GM21723 (cell line): ENCODE measurements around the gene PCYT2.

ENCODE experiments used
- ATAC-seq: cut with Tn5 transposase; IDR thresholded peaks from one replicate; pipeline ENCODE4 v1.9.1; 2021; ENCODE audit warnings: mild to moderate bottlenecking, moderate library complexity; ENCODE audit not compliant: unreplicated experiment

Gene PCYT2

DNA sequence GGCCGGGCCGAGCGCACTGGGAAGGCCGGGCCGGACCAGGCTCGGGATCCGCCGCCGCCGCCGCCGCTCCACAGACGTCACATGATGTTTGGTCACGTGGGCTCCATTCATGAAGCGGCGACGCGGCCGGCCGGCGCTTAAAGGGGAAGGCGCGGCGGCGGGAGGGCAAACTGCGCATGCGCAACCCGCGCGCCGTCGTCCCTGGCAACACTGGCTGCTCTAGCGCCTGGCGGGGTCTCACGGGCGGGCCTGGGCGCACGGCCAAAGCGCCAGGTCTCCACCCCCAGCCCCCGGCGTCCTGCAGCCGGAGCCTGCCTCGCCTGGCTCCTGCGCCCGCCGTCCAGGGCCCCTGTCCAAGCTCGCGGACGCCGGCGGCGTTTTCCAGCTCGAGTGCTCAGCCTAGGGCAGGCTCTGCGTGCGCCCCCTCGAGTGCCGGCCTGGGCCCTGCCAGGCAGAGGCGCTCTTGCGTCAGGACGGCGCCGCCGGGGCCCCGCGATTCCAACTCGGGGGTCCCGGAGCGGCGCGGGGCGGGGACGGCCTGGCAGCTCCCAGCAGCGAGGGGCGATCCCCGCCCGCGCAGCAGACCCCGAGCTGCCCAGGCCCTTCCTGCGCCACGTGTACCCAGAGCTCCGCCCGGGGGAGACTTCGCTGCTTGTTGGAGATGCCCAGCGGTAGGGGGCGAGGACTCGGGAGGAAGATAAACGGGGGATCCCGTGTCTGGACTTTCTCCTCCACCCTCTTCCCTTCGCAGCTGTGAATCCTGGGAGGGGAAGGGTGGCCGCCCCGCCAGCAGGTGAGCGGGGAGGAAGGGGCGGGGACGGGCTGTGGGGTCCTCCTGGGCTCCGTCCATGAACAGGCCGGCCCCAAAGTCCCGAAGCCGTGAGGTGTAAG, 16.7 kb upstream of the PCYT2 start, which contains the start of gene MAFG:
Gene MAFG, minus strand, starts transcription at position 83 of the 891 bp plus-strand sequence. CDS start 4,550 bp downstream, outside the sequence.
- ATAC-seq: peak; percentile 60

DNA sequence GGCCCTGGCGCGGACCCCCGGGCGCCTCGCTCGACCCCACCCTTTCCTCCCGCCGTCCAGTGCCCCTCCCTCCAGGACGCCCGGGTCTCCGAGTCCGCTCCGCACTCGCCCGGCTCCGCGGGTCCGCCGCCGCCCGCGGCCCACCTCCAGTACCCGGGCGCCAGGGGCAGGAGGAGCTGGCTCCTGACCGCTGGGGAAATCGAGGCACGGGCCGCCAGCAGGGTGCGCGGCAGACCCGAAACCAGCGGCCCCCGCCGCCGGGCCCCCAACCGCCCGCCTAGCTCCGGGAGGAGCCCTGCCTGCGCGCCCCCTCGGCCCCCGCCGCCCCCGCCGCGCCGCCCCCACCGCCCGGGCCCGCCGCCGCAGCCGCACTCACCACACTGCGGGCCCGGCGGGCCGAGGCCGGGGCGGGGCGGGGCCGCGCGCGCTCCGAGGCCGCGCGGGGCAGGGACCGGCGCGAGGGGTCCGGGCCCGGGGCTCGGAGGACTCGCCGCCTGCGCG, 16.0 kb upstream of the PCYT2 start:
- peak; percentile 2 for ATAC-seq

DNA sequence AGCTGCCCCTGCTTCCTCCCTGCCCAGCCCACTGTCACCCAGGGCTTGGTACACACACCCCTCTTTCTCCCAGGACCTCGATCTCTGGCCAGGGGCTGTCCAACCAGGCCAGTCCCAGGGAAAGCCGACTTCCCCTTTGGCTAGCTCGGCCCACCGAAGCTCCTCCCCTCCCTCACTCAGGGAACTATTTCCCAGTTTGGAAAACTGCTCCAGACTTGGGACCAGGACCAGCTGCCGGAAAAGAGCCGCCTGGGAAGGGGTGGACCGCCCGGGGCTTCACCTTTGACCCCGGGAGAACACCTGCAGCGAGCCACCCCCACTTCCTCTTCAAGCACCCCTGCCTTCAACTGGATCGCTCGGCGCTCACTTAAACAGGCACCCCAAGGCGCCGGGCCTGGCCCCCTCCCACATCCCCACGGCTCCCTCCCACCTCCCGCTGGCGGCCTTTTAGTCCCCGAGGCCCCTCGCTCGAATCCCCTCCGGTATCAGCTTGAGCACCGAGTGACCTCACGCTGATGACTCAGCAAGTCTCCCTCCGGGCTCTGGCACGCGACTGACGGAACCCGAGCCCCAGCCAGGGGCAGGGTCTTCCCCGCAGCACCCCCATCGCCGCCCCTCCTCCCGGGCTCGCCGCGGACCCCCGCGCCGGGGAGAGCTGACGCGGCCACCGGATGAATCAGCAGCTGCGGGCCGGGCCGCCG, 15.4 kb upstream of the PCYT2 start:
- ATAC-seq: peak; percentile 17

DNA sequence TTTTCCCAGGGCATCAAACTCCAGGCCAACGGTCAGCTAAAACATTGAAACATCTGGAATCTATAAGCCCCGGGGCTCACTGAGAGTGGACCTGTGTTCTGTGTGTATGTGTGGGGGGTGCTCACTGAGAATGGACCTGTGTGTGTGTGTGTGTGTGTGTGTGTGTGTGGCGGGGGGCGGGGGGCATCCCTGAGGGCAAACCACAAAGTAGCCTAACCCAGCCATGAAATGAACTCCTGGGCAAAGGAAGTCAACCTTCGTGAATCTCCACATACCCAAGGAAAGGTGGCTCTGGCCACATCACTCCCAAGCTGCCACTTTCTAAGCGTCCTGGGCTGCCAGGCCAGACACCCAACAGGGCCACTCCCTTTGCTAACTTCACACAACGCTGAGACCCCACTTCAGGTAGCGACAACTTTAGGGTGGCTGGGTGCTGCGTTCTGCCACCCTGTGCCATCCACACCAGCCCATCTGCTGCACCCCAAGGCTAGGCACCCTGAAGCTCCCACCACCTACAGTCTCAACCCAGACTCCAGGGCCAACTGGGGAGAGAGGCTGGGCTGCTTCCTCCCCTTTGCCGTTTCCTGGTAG, 14.8 kb upstream of the PCYT2 start:
- no peak for ATAC-seq

DNA sequence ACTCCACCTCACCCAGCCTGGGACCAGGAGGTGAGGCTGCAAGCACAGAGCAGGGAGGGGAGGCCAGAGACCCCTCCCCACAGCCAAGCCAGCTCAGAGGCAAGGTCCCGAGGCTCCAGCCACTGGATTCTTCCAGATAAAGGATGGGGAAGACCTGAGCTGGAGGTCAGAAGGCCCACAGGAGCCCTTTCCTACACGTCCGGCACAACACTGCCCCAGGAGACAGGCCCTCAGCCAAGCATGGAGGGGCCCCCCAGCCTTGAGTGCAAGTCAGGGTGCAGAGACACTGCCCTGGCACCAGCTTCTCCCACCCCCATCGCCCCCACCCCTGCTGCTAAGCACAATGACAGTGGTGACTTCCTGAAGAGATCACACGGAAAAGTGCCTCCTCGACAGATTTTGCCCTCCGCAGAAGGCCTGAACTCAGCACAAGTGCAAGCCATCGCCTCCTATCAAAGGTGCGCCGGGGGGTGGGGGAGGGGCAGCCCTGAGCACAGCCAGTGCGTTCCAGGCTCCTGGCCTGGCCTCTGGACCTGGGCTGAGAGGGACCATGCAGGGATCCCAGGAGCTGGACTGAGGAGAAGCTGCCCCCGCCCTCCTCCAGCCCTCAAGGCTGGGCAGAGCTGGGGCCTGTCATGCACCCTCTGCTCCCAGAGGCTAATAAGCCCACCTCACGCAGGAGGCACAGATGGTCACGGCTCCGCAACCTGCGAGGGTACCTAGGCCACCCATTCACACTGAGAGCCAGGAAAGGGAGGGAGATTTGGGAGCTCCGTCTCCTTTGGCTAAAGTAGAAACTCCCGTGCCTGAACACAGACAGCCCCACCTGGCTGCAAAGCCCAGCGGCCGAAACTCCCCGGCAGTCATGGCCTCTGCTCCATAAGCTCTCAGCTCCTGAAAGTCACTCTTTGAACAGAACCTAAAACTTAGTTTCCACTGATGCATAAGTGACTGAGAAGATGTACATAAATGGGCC, 13.6 kb upstream of the PCYT2 start:
- ATAC-seq: no peak

DNA sequence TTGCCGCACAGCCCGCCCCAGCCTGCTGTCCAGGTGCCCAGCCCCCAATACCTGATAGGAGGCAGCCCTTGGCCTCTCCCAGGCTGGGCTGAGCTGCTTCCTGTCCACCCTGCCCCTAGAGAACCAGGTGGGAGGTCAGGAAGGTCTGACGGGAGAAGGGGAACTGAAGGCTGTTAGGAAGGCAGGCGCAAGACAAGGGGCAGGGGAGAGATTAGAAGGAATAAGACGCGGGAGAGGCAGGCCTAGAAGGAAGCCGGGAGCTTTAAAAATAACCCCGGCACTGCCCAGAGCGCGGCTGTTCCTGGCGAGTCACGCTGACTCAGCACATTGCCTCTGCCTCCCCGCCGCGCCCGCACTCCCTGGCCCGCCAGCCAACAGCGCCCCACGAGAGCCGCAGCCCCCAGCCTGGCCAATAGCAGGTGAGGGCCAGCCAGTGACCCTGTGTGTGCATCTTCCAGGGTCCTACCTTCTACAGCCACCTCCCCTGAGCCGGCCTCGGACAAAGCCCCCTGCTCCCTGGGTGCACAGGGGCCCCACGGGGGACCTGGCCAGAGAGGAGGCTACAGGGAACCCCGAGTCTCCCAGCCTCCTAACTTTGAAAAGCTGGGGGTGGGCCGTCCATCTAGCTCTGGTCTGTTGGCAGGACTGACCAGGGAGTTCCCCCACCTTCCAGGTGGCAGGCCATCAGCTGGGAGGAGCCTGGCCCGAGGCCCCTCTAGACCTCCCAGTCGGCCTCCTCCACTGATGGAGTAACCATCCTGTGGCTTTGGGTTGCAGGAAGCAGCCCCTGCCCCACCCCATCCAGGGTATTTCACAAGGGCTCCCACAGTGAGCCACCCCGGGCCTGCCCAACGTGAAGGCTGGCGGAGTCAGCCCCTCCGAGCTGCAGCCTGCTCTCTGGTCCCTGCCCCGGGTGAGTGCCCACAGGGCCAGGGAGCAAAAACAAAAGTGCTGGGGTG, 12.4 kb upstream of the PCYT2 start:
- no peak for ATAC-seq

DNA sequence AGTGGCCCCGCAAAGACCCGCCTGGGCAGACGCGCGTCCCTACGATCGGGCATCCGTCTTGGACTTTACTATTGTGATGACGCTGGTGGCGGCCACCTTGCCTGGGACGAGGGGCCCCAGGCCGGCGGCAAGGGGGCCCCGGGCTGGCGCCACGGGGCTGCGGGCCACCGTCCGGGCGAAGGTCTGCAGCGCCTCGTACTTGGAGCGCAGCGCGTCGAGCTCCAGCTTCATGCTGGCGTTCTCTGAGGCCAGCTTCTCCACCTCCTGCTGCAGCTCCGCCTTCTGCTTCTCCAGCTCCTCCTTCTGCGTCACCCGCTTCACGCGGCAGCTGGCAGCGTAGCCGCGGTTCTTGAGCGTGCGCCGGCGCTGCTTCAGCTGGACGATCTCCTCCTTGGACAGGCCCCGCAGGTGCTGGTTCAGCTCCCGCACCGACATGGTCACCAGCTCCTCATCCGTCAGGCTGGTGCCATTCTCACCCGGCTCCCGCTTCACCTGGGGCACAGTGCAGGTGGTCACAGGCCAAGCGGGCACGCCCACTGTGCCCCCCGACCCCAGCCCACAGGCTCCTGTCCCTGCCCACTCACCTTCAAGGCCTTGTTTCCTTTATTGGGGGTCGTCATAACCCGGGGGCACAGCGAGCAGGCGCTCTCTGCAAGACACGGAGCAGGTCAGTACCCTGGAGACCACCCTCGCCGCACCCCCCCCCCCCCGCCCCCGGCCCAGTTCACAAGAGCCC, 11.5 kb upstream of the PCYT2 start:
- ATAC-seq: no peak

DNA sequence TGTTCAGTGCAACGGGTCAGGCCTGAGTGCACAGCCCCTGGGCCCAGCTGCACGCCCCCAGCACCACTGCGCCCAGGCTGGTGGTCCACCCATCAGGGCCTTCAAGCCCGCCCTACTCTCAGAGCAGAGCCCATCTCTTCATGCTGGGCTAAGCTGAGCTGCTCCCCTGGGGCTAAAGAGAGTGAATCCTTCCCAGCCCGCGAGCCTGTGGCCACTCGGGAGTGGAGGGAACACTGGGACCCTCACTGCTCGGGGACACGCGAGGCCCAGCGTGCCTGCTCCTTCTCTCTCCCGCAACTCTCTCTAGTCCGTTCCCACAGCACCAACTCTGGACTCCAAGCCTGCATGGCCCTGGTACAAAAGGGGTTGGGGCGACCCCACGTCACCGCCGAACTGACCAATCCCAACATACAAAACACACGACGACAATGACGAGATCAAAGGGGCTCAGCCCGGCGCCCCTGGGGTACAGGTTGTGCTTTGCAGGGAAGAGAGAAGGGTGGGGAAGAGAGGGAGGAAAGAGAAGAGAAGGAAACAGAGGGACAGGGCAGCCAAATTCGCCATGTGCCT, 10.9 kb upstream of the PCYT2 start:
- ATAC-seq: no peak

DNA sequence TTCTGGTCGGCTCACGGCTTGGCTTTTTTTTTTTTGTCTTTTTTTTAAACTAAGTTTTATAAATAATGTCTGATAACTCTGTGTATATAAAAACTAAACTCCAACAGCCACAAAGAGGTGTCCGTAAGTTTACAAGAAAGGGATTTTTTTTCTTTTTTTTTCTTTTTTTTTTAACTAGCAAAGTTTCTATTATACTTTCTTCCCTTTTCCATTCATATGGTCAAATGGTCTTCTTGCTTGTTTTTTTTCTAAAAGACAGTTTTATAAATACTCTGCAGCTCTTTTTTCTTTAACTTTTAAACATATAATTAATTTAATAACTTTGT, 10.3 kb upstream of the PCYT2 start:
- ATAC-seq: no peak

DNA sequence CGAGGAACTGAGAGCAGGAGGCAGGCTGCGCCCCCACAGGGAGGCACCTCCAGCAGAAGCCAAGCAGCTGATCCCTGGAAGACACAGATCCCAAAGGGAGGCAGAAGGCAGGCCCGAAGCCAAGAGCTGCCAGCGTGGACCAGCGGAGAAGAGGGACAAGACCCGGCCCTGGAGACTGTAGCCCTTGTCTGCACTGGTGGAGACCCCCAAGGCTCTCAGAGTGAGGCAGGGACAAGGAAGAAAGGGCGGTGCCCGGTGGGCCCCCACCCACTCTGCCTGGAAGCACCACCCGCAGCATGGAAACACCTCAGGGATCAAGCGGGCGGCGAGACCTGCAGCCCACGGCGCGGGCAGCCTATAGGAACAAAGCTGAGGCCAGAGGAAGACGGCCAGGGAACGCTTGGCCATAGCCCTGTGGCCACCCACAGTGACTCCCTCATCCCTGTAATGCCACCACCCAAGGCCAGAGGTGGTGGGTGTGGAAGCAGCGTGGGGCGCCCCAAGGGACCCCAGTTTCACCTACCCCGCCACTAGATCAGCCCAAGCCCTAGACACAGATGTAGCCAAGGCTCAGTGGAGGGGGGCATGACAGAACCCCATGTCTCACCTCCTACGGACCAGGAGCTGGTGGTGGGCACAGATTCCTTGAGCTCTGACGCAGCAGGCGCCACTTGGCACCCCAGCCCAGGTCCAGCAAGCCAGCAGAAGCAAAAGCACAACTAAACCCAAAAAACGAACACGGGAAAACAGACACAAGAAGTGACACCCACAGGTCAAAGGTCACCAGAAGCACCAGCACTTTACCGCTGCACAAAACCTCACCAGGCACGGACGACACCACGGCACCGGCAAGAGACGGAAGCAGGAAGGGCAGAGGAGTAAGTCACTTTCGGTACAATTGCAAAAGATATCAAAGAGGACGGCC, 9.7 kb upstream of the PCYT2 start:
- no peak for ATAC-seq

DNA sequence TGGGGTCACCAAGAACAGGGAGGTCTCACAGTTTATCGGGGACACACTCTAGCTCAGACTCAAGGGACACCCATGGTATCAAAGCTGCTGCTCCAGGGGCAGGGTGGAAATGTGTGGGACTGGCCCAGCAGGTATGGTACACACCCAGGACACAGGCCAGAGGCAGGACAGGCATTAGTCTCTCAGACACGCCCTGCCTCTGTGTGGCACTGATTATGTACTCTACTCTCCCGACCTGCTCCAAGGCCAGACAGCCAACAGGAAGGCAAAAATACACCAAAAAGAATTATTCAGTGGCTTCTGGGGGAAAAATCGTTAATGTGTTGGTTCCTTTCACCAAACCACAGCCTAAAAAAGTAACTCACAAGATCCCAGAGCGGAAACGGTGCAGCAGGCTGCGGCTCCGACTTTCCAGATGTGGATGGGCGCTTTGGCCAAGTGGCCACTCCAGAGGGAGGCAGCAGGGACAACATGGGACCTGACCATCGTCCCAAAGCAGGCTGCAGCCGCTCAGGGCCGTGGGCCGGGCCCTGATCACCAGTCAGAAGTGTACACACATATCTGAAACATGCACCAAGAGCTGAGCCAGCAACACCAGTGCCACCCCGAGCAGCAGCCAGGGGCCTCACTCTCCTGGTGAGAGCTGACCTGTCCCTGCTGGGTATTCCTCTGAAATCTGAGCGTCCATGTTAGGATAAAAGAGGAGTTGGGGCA, 7.8 kb upstream of the PCYT2 start:
- no peak for ATAC-seq

DNA sequence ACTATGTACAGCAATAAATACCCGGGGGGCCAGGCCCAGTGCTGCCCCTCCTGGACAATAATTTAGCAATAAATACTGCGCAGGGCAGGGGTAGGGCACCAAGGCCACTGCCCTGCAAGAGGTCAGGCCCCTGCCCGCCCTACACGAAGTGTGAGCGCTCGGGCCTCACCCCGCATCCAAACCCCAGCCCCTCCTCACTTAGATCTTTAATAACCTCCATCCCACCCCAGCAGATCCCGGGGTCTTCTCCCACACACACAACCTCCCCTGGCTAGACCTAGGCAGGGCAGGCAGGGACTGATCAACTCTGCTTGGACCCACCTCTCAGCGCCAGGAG, 7.1 kb upstream of the PCYT2 start:
- peak; percentile 18 for ATAC-seq

DNA sequence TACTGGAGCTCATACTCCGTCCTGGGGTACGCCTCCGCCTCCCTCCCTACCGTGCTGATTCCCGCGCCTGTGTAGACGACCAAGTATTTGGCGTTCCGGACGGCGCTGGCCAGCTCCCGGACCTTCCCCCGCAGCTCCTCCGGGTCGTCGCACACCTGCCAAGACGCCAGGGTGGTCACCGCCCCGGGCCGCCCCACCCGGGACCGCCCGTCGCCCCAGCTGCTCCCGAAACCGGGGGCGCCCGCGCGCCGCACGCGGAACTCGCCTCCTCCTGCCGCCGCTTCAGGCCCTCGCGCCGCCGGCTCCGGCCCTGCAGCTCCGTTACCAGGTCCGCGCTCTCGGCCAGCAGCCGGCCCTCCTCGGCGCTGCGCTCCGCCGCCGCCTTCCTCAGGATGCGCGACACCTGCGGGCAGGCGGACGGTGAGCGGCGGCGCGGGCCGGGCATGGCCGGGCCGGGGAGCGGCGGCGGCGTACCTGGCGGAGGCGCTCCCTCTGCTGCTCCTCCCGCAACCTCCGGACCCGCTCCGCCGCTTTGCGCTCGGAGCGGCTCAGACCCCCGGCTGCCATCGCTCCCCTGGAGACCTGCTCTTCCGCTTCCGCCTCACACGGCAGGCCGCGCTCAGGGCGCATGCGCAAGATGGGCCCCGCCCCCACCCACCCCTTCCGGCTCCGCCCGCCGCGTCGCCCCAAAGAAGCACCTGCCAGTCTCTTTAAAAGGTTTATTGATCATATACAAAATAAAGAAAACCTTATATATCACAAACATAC, 6.5 kb upstream of the PCYT2 start, which contains the start of gene SIRT7:
Gene SIRT7, minus strand, starts transcription at position 612 of the 768 bp plus-strand sequence. Its CDS starts 45 bp downstream, at position 567.
- peak; percentile 60 for ATAC-seq

DNA sequence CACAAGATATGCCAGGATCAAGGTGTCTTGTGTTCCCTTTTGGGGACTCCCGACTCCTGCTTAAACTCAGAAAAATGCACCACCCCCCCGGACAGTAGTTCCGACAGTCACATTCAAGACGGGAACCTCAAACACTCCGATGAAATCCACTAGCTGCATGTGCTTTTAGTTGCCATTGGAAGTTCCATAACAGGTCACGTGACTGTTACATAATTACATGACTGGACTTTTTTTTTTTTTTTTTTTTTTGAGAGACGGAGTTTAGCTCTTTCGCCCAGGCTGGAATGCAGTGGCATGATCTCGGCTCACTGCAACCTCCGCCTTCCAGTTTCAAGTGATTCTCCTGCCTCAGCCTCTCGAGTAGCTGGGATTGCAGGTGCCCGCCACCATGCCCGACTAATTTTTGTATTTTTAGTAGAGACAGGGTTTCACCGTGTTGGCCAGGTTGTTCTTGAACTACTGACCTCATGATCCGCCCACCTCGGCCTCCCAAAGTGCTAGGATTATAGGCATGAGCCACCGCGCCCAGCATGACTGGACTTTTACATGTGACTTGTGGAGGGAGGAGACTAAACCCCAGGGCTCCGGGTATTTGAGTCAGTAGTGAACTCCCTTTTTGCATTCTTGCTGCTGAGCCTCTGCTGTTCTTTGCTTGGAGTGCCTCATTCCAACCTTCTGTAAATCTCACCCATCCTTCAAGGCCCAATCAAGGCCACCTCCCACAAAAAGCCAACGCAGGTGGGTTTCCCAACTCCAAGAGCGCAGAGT, 5.2 kb upstream of the PCYT2 start:
- no peak for ATAC-seq

DNA sequence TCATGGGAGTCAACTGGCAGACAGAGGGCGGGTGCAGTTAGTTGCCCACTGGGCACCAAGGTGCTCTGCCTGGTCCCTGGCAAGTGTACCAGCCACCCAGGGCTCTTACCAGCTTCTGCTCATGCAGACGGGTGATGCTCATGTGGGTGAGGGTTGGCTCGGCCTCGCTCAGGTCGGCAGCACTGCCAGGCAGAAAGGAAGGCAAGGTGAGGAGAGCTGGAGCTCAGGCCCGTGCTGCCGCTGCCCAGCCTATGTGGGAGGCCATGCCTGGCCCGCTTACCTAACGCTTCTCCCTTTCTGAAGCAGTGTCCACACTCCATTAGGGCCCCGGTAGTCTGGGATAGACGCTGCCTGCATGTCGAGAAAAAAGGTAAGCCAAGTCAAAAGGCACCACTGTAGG, 4.1 kb upstream of the PCYT2 start:
- no peak for ATAC-seq
